ENCODE measurements around the gene NRG4. TPM values are rescaled to one million over a fixed set of nuclear protein-coding genes. Genes with fewer than 3 reads are reported as not detected.

The NRG4 gene
- 0.56 TPM in 1 of 2 replicates, not detected in the other for total RNA-seq

GRCh38 chr15:76011627-76012551 lies at the start of gene NRG4:
Gene NRG4, minus strand, starts transcription at chr15:76012424. Its CDS starts 1,194 bp downstream, at chr15:76011230.

GRCh38 chr15:76059320-76060117 lies 47.3 kb upstream of the NRG4 start, which contains the start of gene TMEM266:
Gene TMEM266, plus strand, starts transcription at chr15:76059985. Its CDS starts 74,279 bp downstream, at chr15:76134264.

GRCh38 chr15:75903331-75904239 lies 108.6 kb downstream of the NRG4 start, which contains the start of gene FBXO22:
Gene FBXO22, plus strand, starts transcription at chr15:75903878. Its CDS starts 86 bp downstream, at chr15:75903964.

Other genes with a start within 250 kb of the NRG4 start
- gene UBE2Q2, start 169.0 kb downstream of the NRG4 start, total RNA-seq = 63.3 and 69.1 TPM in 2 replicates
- 67.7 and 69.6 TPM in 2 replicates for gene FBXO22, start 108.5 kb downstream of the NRG4 start, total RNA-seq
- gene TMEM266, start 47.6 kb upstream of the NRG4 start, total RNA-seq = not detected in 2 replicates